GM21381 (cell line): ENCODE results near the gene DNAH8.

Experiments used
- ATAC-seq: cut with Tn5 transposase; IDR thresholded peaks from one replicate; pipeline ENCODE4 v1.9.1; 2021; ENCODE audit warnings: mild to moderate bottlenecking, moderate library complexity; ENCODE audit not compliant: unreplicated experiment

DNAH8 gene

GRCh38 chr6:38959138-38959537, 244.0 kb downstream of the DNAH8 start:
- no peak for ATAC-seq

GRCh38 chr6:38968702-38969149, 253.6 kb downstream of the DNAH8 start:
- no peak for ATAC-seq

DNA sequence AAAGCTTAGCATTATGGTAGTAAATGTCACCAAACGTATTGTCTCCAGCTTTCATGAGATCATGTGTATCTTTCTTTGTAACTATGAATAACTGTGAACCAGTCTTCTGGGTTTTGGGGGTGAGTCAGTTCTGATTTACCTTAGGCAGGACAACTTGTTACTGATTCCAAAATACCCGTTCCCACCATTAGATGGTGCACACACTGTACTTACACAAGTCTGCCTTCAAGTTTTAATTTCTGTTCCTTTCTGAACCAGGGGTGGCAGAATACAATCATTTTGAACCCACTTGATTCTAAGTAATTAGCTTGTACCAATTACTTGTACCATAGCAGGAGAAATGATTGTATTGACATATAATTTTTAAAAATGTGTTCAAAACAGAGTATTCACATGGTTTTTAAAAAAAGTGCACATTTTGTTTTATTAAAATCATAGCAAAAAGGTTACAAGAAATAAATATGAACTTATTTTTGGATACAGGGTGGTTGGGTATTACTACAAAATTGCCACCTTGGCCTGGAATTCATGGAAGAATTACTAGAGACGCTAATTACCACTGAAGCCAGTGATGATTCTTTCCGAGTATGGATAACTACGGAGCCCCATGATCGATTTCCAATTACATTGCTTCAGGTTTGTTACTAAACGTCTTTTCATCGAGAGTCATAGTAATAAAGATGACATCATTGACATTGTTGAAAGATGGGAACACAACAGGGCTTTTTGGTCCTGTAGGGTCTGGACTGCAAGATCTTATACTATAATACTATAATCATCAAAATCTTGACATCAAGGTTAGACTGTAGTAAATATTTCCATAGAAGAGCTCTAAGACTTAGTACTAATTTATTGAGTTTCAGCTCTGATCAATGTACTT, 258.3 kb downstream of the DNAH8 start:
- ATAC-seq: no peak

DNA sequence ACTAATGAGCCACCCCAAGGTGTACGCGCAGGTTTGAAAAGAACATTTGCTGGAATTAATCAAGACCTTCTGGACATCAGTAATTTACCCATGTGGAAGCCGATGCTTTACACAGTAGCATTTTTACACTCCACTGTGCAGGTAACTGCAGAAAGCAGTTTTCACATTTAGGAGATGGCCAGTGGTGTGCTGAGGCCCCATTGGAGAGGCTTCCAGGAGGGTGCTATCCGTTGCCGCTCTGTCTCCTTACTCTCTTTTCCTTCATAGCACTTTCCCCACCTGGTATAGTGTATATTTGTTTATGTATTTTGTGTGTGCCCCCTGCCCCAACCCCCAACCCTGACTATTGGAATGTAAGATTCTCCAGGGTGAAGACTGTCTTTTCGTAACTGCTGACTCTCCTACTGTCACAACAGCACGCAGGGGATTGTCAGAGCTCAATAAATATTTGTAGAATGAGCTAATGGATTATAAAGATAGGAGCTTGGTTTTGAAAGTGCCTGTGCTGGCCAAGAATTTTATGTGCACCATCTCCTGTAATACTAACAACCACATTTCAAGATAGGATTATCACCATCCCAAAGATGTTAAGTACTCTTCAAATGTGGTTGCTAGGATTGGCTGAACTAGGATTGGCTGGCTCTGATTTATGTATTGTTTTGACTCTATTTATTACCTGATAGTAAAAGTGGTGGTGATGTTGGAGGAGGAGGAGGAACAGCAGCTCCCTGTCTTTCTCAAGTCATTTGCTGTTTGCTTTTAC, 259.5 kb downstream of the DNAH8 start:
- ATAC-seq: no peak

GRCh38 chr6:38975621-38976049, 260.5 kb downstream of the DNAH8 start:
- no peak for ATAC-seq

GRCh38 chr6:38976051-38976450, 260.9 kb downstream of the DNAH8 start:
- no peak for ATAC-seq

DNA sequence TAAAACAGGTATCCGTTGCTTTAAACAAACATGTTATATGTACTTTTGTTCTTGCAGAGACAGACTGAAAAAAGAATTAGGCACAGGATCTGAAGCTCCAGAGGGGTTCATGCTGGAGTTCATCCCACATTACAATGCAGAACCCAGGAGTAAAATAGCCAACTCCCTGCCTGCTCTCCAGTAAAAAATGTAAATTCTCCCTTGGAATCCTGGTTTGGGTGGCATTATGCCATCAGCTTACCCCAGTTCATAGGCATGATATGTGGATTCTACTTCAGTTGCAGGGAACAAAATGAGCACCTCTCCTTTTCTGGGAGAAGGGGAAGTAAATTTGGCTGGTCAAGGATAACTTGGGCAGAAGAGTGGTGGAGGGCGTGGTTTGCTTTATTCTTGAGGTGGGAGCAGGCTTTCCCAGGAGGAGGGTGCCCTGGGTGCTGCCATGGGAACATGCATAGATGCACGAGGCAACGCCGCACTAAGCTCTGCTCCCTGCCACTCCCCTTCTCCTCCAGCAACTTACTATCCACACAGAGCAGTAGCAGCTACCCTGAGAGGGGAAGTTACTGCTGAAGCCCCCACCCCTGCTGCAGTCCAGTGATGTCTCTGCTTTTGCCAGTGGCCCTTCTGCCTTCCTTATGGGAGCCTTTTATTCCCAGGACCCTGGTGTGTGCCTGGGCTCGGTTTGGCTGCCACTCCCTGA, 261.8 kb downstream of the DNAH8 start:
- ATAC-seq: no peak

GRCh38 chr6:38978139-38978704, 263.1 kb downstream of the DNAH8 start:
- no peak for ATAC-seq

DNA sequence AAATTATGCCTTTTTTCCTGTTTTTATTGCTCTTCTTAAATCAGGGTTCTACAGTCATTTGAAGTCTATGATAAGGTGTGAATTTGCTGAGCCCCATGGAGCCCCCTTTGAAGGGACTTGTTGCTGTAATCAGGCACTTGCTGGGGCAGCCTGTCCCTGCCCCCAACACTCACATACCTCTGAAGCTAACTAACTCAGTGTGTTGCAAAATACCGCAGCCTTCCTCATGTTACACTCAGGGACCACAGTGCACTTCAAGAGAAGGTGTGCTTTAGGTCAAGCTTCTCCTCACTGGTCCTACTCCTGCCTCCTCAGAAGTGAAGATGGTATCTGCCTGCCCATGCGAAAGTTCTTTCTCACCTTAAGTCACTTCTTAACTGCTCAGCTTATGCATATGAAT, 267.4 kb downstream of the DNAH8 start:
- ATAC-seq: no peak

DNA sequence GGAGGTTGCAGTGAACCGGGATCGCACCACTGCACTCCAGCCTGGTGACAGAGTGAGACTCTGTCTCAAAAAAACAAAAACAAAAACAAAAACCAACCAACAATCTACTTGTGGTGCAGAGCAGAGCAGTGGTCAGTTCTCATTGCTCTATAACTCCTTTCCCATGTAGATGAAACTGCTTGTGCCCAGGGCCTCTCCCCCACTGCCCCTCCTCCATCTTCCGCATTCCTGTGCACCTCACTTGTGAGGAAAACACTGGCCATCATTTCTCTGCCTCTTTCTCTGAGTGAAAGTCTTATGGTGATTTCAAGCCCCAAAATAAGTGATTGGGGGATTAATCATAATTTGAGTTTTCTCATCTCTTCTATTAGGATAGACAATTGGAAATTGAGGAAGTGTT, 269.6 kb downstream of the DNAH8 start:
- no peak for ATAC-seq

DNA sequence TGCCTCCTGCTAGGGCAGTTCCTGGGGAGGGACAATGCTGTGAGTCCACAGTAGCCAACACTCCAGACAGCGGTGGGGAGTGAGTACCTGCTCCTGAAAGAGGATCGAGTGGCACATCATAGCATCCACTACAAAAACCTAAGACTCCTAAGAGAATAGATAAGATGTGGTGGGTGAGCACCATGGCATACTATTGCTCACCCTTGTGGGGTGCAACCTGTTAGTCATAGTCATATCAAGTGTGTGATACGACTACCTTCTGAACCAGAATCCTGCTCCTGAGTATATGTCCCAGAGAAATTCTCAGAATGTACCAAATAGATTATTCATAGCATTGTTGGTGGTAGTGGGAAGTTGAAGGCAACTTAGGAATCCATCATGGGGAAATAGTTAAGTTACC, 270.7 kb downstream of the DNAH8 start:
- no peak for ATAC-seq

GRCh38 chr6:38987503-38987902, 272.4 kb downstream of the DNAH8 start:
- ATAC-seq: no peak

GRCh38 chr6:38988736-38989449, 273.8 kb downstream of the DNAH8 start:
- no peak for ATAC-seq

DNA sequence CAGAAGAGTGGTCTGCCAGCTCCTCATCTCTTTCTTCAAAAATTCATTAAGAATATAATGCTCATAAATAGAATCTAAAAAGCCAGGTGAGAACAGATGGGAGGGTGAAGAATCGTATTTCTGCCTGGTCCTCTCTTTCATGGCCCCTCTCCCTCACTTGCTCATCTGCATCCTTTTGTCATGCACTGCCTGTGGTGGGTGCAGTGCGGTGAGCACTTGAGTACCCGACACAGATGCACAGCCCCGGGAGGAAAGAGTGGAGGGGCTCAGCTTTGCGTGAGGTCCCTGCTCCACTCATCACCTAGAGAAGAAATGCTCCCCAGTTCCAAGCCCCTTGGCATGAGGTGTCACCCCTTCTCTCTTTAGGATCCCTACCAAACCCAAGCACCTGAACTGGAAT, 275.4 kb downstream of the DNAH8 start:
- ATAC-seq: no peak

DNA sequence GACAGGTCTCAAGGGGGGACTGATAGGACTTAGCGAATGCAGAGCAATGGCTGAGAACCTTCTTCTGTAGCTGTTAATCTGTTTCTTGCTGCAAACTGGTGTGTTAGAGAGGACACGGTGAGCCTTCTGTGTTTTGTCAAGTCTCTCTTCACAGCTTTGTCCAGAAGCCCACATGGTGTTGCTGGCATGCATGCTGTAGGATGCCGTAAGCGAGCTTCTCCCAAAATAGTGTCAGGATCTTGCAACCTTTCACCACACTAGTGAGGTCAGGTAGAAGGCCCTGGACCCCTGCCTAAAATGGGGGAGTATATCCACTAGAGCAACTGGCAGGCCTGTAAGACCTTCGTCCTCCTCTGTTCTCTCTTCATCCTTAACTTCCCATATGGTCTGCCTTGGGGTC, 281.6 kb downstream of the DNAH8 start:
- ATAC-seq: no peak

GRCh38 chr6:38997128-38997761, 282.1 kb downstream of the DNAH8 start:
- ATAC-seq: no peak

DNA sequence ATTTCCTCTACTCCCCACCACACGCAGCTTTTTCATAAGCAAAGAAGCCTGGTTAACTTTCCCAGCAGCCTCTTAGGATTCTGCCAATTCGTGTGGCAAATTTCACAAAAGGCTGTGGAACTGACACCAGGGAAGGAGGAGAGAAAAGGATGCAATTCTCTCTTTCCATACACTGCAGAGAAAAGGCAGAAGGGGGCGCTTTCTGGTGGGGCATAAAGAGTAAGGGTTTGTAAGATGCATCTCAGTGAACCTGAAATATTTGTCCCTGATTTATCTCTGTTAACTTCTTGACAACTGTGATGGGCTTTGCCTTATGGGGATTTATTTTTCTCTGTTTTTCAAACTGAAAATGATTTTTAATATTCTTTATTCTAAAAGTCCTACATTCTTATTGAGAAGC, 288.0 kb downstream of the DNAH8 start:
- no peak for ATAC-seq

DNA sequence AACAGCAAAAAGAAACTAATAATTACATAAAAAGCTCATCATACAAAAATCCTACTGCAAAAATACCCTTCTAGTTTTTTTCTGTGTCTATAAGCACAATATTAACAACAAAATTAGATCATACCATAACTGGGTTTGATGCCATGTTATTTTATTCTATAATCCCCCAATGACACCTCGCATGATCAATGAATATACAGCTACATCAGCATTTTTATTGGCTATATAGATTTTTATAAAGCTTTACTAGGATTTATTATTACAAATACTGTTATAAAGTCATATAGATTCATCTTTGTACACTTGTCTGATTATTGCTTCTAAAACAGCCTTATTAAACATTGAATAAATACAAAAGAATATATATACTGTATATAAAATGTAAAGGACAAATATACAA, 288.4 kb downstream of the DNAH8 start:
- ATAC-seq: no peak

- ATAC-seq: no peak
These were observed 289.7 kb downstream of the DNAH8 start for GRCh38 chr6:39004801-39005200.

DNA sequence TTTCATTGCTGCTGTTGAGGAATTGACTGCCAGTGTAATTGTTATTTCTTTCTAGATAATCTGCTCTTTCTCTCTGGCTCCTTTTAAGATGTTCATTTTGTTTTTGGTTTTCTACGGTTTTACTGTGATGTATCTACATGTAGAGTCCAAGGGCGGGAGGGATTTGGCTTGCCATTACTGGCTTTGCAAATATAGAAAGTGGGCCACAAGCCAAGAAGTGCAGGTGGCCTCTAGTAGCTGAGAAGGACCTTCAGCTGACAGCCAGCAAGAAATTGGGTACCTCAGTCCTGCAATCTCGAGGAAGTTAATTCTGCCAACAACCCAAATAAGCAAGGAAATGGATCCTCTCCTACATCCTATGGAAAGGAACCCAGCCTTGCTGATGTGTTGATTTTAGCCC, 290.7 kb downstream of the DNAH8 start:
- ATAC-seq: no peak
